Body of pancreas (tissue), 4 donors: ENCODE results near the gene NAA40.

Source experiments
- CTCF ChIP-seq, 7 experiments: fragments of 450-650 bp in 4 of 7; fragments of 200-600 bp in 3 of 7; sonication (generic) in 3 of 7; IDR thresholded peaks; one replicate each; pipeline ENCODE4 v1.5.1; 2016 to 2019; ENCODE audit warnings: antibody characterized with exemption in 7 of 7
- POLR2A ChIP-seq, 3 donors: fragments of 450-650 bp; IDR thresholded peaks; one replicate each; pipeline ENCODE4 v1.6.1; 2016; ENCODE audit warnings: antibody characterized with exemption in 3 of 3, mild to moderate bottlenecking in 2 of 3

DNA sequence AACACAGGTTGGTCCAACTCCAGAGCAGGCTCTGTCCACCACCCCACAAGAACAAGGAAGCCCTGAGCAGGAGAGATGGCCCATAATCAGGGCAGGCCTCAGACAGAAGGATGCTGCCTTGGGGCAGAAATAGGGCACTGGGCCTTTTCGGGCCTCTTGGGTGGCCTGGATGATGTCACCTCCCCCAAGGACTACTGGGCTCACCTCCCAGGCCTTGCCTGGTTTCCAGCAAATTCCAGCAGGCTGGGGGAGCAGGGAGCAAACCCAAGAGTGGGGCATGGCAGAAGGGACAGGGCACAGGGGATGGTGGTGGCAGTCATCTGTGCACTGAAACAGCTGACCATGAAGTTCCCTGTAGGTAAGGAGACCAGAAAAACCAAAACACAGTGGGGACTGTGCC lies 5.3 kb upstream of the NAA40 start:
- no peak for TF ChIP-seq CTCF (IDR thresholded peaks at IDR 0.05)
- TF ChIP-seq POLR2A (IDR thresholded peaks at IDR 0.05) = no peak
